COR-L47 (cell line): ENCODE data around the gene MBOAT1.

ENCODE experiments used
- DNase-seq: peaks from one replicate; lab custom pipeline; 2025; lab: John Stamatoyannopoulos, UW

MBOAT1 gene

GRCh38 chr6:20098267-20098876 lies 113.9 kb downstream of the MBOAT1 start:
- no peak for DNase-seq

DNA sequence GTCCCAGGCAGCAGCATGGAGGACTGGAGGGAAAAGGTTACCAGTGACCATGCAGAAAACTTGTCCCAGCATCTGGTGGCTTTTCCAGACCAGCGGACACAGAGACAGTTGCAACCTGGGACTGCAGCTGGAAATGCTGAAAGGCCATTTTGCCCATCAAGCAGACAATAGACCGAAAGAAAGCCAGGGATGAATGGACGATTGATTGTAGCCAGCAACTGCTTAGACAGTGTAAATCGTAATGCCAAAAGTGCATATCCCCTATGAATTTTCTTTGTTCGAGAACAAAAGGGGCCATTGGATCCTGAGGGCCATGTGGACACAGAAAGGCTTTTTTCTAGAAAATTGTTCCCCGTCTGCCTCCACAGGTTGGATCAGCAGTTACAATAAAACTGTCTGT lies 115.7 kb downstream of the MBOAT1 start:
- no peak for DNase-seq

GRCh38 chr6:20095436-20095835 lies 116.8 kb downstream of the MBOAT1 start:
- no peak for DNase-seq

- DNase-seq: peak; percentile 34
These were observed 120.2 kb downstream of the MBOAT1 start for GRCh38 chr6:20092071-20092566.

- no peak for DNase-seq
These were observed 125.3 kb downstream of the MBOAT1 start for GRCh38 chr6:20086992-20087391.

- no peak for DNase-seq
These were observed 126.5 kb downstream of the MBOAT1 start for GRCh38 chr6:20085817-20086216.

DNA sequence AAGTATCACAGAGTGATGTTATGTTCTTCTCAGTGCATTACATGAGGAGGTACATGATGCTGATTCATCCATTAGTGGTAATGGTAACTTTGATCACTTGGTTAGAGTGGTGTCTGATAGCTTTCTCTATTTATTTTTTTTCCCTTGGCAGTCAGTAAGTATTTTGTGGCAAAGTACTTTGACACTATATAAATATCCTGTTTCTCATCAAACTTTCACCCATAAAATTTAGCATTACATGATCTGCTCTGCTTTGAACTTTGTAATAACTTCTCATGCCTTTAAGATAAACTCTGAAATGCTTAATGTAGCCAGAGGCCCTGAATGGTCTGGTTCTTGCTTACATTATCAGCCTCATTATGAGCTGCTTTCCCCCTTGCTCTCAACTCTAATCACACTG lies 127.9 kb downstream of the MBOAT1 start:
- no peak for DNase-seq

GRCh38 chr6:20071998-20072397 lies 140.3 kb downstream of the MBOAT1 start:
- DNase-seq: no peak

DNA sequence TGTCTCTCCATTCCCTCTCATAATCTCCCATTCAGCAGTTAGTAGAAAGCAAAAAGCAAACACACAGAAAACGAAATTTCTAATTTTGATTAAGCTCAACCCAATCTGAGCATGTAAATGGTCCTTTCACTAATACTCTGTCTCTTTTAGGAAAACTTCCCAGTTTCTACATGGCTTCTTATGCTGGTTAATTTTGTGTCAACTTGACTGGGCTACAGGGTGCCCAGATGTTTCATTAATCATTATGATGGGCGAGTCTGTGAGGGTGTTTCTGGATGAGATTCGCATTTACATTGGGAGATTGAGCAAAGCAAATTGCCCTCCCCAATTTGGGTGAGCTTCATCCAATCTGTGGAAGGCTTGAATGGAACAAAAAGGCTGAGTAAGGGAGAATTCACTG lies 142.2 kb downstream of the MBOAT1 start:
- DNase-seq: no peak

DNA sequence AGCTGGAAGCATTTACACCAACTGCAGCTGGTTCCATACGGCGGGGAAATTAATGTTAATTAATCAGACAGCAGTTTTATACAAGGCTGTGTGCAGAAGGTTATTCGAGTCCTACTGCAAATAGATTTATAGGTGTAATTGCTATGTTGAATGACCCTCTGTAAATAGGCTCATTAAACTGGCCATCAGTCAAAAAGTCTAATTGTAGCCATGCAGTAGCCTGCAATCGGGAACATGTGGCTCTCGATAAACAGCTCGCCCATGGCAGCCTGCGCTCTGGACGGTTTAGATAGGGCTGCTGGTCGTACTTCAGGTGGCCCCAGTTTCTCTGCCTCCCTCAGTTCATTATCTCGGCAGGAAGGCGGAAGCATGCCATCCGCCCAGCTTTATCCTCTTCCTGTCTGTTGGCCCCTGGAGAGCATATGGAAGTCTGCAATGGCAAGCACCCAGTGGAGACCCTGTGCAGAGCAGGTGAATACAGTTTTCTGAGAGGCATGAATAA lies 143.2 kb downstream of the MBOAT1 start:
- DNase-seq: peak; percentile 94

DNA sequence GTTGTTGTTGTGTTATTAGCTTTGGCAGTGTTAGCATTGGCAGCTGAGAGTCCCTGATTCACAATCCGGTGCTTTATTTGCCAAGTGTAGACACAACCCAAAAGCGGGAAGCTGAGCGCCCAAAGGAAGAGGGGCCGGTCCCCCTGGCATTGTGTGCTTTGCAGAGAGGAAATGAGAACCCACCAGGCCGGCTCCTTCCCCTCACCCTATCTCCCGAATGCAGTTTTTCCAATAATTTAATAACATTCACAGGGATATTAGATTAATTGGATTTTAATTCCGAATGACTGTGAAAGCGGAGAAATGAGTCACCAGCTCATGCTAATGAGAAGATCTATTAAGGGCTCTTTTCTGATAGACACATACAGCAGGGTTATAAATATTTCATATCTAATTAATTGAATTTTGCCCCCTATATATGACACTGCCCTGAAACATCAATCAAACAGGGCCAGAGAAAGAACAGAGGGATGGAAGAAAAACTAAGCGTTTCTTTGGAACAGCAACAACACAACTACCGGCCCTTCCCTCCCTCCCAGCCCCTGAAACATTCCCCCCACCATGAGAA lies 143.8 kb downstream of the MBOAT1 start:
- no peak for DNase-seq

DNA sequence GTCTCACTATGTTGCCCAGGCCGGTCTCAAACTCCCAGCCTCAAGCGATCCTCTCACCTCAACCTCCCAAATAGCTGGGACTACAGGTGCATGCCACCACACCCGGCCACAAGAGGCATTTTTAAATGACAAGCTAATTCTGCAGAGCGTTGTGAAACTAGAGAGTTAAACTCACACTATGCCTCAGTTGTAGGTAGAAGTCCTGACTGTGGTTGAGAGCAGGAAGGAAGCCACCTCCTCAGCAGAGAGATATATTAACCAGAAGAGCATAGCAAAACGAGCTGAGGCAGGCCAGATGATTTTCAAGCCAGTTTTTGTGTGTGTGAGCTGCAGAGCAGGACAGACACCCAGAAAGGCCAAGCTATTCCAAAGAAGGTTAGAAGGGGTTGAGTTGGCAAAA lies 150.3 kb downstream of the MBOAT1 start:
- DNase-seq: no peak

DNA sequence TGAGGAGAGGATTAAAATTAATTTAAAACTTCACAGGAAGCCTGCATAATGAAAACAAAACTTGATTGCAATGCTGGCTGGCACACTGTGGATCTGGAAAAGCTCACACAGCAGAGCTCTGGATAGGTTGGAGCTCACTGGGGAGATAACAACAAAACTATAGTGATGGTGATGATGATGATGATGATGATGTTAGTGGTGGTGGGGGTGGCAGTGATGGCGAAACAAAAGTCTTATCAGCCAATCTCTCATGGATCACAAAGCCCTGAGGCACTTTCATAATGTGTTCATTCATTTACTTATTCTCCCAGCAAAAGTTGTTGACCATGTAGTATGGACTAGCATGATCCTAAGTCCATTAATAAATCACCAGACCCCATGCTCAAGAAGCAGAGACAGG lies 152.0 kb downstream of the MBOAT1 start:
- DNase-seq: no peak

- no peak for DNase-seq
These were observed 153.4 kb downstream of the MBOAT1 start for GRCh38 chr6:20058912-20059311.

DNA sequence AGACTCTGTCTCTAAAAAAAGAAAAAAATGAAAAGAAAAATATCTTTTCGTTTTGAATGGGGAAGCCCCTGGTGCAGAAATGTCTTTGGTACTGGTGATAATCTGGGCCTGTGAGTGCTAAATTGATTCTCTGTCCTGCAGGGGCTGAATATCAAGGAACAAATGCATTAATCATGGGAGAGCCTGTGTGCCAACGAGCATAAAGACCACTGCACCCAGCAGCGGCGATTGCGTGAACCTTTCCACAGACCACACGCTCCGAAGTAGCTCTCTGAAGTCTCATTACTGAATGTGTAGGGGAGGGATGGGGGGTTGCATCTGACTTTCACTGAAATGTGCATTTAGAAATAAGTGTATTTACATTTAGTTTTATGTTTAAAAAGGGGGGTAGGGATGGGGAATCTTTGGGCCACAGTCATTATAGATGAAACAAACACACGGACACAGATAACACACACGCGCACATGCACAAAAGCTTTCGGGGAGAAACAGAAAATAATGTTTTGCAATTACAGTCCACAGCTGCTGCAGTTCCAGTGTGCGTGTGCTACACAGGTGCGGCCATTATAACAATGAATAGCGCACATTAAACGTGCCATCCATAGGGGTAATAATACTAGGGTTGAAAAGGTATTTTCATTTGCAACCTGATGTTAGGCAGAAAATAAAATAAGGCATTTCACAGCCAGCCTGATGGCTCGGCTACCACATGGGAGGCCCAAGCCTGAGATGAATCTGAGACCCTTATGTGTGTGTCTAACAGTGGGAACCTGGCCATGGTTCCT lies 154.0 kb downstream of the MBOAT1 start:
- no peak for DNase-seq

- peak; percentile 73 for DNase-seq
These were observed 155.8 kb downstream of the MBOAT1 start for GRCh38 chr6:20056350-20056992.

- DNase-seq: no peak
These were observed 156.4 kb downstream of the MBOAT1 start for GRCh38 chr6:20055916-20056315.
